SK-N-MC (cell line): ENCODE results near the gene DUSP9.

Experiments
- EZH2 ChIP-seq: fragments of 200-600 bp; sonication (generic); IDR thresholded peaks from one replicate; pipeline ENCODE4 v1.6.1; 2017; ENCODE audit warnings: antibody characterized with exemption
- POLR2AphosphoS5 ChIP-seq: IDR thresholded peaks from 2 replicates; pipeline ENCODE4 v1.6.1; 2012; ENCODE audit warnings: mild to moderate bottlenecking, low read depth, low read length, borderline replicate concordance

DNA sequence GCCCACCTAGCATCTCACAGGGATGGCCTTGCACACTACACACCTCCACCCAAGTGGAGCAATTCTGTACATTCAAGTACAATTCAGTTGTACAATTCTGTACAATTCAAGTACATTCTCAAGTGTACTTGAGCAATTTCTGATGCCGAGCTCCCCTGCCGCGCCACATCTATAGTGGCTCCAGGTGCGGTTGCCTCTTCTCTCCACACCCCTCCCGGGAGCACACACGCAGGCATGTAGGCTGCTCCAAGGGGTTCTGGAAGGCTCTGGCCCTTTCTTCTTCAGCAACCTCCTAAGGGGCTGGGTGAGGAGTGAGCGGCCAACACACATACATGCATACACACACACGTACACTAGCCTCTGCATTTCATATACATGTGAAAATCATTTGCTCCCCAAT lies 18.9 kb upstream of the DUSP9 start:
- TF ChIP-seq EZH2 = no peak
- no peak for TF ChIP-seq POLR2AphosphoS5
